HL-60 (cell line): ENCODE data around the gene BCAR3.

ENCODE experiments used
- DNase-seq, 2 experiments: peaks; one replicate each; pipeline ENCODE4 v3.0.0-alpha.2; 2010 to 2020; ENCODE audit warnings: low read depth in 1 of 2, low spot score in 1 of 2
- H3K27ac ChIP-seq: fragments of 250-450 bp; sonication (Bioruptor Pico); replicated peaks from 2 replicates; pipeline ENCODE4 v1.5.1; 2020; ENCODE audit warnings: mild to moderate bottlenecking, moderate library complexity
- H3K27me3 ChIP-seq: fragments of 250-450 bp; sonication (Bioruptor Pico); 2 replicates; pipeline ENCODE4 v1.5.1; 2021; ENCODE audit warnings: mild to moderate bottlenecking, moderate library complexity; ENCODE audit not compliant: insufficient read depth, poor library complexity, severe bottlenecking
- H3K4me3 ChIP-seq: replicated peaks from 2 replicates; pipeline ENCODE4 v1.5.1; 2011; ENCODE audit warnings: mild to moderate bottlenecking, control low read depth, low read length; ENCODE audit not compliant: insufficient read depth
- CTCF ChIP-seq: IDR thresholded peaks from one replicate; pipeline ENCODE4 v1.5.1; 2011; ENCODE audit warnings: low read length, control low read depth, inconsistent platforms; ENCODE audit not compliant: insufficient read depth
- GABPA ChIP-seq: IDR thresholded peaks from 2 replicates; pipeline ENCODE4 v1.6.1; 2012; ENCODE audit warnings: low read depth
- POLR2AphosphoS5 ChIP-seq: IDR thresholded peaks from 2 replicates; pipeline ENCODE4 v1.6.1; 2012; ENCODE audit warnings: low read depth
- SPI1 ChIP-seq: IDR thresholded peaks from 2 replicates; pipeline ENCODE4 v1.6.1; 2012; ENCODE audit warnings: low read depth, mild to moderate bottlenecking, borderline replicate concordance
- TF ChIP-seq, protein P1 (sequence below): IDR thresholded peaks from 2 replicates; pipeline ENCODE4 v1.6.1; 2012; ENCODE audit warnings: low read depth; ENCODE audit not compliant: insufficient replicate concordance

BCAR3 gene

GRCh38 chr1:93595266-93595665 lies 86.4 kb downstream of the BCAR3 start:
- H3K27me3 ChIP-seq: peaks cover 11% of the 10 kb centered on the region
- no peak overlapping the region for H3K4me3 ChIP-seq
- TF ChIP-seq CTCF (no peak), GABPA (no peak), SPI1 (no peak), POLR2AphosphoS5 (no peak)
- TF ChIP-seq, protein P1, sequence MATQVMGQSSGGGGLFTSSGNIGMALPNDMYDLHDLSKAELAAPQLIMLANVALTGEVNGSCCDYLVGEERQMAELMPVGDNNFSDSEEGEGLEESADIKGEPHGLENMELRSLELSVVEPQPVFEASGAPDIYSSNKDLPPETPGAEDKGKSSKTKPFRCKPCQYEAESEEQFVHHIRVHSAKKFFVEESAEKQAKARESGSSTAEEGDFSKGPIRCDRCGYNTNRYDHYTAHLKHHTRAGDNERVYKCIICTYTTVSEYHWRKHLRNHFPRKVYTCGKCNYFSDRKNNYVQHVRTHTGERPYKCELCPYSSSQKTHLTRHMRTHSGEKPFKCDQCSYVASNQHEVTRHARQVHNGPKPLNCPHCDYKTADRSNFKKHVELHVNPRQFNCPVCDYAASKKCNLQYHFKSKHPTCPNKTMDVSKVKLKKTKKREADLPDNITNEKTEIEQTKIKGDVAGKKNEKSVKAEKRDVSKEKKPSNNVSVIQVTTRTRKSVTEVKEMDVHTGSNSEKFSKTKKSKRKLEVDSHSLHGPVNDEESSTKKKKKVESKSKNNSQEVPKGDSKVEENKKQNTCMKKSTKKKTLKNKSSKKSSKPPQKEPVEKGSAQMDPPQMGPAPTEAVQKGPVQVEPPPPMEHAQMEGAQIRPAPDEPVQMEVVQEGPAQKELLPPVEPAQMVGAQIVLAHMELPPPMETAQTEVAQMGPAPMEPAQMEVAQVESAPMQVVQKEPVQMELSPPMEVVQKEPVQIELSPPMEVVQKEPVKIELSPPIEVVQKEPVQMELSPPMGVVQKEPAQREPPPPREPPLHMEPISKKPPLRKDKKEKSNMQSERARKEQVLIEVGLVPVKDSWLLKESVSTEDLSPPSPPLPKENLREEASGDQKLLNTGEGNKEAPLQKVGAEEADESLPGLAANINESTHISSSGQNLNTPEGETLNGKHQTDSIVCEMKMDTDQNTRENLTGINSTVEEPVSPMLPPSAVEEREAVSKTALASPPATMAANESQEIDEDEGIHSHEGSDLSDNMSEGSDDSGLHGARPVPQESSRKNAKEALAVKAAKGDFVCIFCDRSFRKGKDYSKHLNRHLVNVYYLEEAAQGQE: no peak
- DNase-seq: no peak
- no peak overlapping the region for H3K27ac ChIP-seq

DNA sequence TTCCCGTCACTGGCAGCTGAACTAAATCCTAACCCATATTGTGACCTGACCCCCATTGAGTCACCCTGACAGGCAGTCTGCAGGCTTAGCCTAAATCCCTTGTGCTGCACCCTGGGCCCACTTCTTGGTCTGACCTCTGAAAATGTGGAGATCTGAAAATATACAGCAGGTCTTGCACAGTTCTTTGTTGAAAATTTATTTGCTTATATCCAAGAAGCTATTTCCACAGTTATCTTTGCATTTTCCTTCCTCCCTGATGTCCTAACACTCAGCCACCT lies 87.1 kb downstream of the BCAR3 start:
- DNase-seq: no peak
- H3K27ac ChIP-seq: no peak overlapping the region
- no peak overlapping the region for H3K4me3 ChIP-seq
- H3K27me3 ChIP-seq: peaks cover 11% of the 10 kb centered on the region
- TF ChIP-seq CTCF (no peak), SPI1 (no peak), GABPA (no peak), POLR2AphosphoS5 (no peak)
- TF ChIP-seq, protein P1: no peak

DNA sequence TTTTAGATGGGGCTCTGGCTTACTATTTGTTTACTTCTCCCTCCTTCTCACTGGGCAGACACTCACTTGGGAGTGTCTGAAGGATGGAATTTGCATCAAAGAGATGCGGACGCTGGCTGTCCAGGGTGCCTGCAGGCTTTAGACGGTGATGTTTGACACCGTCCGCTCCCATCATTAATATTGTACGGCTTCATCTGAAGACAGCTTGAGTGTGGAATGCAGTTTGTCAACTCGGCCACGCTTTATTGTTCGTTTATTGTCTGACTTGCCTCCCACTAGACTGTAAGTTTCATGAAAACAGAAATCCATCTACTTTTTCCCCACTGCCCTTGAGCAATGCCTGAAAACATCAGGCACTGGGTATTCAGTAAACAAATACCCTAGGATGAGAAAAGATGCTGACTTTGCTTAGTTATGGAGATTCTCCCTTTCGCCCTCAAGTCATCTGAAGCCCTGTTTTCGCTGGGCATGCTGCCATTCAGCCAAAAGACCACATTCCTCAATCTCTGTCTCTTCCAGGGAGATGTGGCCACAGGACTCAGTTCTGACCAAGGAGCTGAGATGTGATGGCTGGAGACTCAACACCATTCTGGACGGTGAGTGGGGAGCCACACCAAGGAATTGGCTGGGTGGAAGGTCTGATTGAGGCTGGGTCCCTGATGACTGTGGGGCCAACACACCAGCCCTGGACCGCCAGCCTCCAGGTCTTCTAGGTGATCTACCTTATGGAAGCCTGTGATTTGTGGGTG lies 87.6 kb downstream of the BCAR3 start:
- DNase-seq: no peak
- Histone ChIP-seq H3K27ac (no peak overlapping the region), H3K4me3 (no peak overlapping the region), H3K27me3 (peaks cover 11% of the 10 kb centered on the region)
- TF ChIP-seq GABPA (no peak), CTCF (no peak), POLR2AphosphoS5 (no peak), SPI1 (no peak)
- TF ChIP-seq, protein P1: no peak
